GM21576 (cell line): ENCODE data around the gene AFTPH.

Source experiments
- ATAC-seq: cut with Tn5 transposase; IDR thresholded peaks from one replicate; pipeline ENCODE4 v1.9.1; 2021; ENCODE audit warnings: mild to moderate bottlenecking, moderate library complexity; ENCODE audit not compliant: unreplicated experiment

AFTPH gene, protein sequence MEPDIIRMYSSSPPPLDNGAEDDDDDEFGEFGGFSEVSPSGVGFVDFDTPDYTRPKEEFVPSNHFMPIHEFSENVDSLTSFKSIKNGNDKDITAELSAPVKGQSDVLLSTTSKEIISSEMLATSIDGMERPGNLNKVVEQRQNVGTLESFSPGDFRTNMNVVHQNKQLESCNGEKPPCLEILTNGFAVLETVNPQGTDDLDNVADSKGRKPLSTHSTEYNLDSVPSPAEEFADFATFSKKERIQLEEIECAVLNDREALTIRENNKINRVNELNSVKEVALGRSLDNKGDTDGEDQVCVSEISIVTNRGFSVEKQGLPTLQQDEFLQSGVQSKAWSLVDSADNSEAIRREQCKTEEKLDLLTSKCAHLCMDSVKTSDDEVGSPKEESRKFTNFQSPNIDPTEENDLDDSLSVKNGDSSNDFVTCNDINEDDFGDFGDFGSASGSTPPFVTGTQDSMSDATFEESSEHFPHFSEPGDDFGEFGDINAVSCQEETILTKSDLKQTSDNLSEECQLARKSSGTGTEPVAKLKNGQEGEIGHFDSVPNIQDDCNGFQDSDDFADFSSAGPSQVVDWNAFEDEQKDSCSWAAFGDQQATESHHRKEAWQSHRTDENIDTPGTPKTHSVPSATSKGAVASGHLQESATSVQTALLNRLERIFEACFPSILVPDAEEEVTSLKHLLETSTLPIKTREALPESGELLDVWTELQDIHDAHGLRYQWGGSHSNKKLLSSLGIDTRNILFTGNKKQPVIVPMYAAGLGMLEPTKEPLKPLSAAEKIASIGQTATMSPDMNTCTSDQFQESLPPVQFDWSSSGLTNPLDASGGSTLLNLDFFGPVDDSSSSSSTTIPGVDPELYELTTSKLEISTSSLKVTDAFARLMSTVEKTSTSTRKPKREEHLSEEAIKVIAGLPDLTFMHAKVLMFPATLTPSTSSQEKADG

DNA sequence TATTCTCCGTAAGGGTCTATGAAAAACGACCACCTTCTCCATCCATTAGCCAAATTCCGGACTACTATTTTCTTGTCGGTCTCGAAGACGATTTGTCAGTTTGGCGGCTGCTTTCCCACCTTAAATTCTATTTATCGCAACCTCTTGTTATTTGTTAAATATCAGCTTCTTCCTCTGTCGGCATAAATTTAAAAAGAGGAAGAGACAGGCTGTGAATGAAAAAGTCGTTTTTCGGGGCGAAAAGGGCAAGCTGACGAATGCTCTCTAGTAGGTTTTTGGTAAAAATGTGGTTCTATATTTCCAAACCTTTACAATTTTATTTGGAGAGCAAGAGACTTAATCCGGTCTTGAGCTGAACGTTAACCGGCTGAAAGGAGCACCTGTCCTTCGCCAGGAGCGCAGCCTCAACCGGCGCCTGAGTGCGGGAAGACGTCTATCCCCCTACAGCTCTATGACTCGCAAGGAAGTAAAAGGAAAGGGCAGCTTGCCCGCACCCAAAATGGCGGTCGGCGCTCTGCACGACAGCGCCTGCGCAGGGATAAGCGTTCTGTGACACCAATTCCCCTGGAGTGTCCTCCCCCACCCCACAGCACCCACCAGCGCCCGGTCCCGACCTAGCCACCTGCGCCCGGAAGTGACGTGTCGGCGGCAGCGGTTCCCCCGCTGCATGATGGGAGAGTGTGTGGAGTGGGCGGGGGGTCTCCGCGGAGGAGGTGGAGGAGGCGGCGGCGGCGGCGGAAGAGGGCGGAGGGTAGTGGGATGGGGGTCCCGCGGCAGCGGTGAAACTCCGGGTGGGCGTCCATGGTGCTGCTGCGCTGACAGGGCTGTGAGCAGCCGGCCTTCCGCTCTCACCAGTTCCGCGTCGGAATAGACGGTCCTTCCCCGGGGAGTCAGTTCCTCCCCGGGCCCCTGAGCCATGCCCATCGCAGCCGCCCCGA, at the start of gene AFTPH:
Gene AFTPH (plus strand): TSS at position 663 of the 938 bp plus-strand sequence. CDS start 27,147 bp downstream, outside the sequence.
- peak; percentile 77 for ATAC-seq

DNA sequence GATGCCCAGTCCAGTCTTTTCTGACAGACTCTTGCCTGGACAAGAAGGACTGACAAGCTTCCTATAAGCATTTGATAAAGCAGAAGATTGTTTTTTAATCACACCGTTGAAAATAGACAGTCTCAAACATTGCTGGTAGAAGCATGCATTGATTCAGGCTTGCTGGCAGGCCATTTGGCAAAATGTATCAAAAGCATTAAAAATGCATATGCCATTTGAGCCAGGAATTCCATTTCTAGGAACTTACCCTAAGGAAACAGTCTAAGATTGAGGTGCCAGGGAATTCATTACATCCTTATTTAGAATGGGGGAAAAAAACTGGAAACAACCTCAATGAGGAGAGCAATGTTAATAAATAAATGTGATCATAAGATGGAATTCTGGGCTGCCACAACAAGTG, 49.5 kb upstream of the AFTPH start:
- ATAC-seq, result no peak

DNA sequence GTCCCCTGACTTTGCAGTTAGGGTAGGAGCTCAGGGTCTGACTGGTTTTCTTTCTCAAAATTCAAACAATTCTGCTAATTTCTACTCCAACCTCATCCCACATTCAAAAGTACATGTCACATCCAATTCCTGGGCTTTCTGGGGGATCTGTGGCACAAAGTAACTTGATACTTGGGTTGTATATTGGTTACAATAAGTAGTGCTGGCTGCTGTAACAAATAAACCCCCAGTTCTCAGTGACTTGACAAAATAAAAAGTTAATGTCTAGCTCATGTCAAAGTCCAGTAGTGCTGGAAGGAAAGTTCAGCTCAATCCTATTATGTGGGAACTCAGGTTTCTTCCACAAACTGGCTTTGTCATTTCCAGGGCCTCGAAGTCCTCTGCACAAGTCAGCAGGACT, 47.1 kb upstream of the AFTPH start:
- no peak for ATAC-seq

DNA sequence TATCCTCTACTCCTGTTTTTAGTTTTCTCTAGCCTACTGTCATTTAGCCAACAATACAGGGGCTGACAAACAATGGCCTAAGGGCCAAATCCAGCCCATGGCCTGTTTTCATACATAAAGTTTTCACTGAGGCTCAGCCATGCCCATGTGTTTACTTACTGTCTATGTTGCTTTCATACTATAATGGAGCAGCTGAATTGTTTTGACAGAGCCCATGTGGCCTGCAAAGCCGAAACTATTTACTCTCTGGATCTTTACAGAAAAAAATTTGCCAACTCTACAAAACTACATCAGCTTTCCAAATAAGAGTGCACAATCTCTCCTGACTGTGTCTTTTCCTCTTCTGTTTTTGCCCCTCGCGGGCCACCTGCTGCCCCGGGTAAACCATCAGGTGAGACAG, 46.1 kb upstream of the AFTPH start:
- ATAC-seq, result no peak

DNA sequence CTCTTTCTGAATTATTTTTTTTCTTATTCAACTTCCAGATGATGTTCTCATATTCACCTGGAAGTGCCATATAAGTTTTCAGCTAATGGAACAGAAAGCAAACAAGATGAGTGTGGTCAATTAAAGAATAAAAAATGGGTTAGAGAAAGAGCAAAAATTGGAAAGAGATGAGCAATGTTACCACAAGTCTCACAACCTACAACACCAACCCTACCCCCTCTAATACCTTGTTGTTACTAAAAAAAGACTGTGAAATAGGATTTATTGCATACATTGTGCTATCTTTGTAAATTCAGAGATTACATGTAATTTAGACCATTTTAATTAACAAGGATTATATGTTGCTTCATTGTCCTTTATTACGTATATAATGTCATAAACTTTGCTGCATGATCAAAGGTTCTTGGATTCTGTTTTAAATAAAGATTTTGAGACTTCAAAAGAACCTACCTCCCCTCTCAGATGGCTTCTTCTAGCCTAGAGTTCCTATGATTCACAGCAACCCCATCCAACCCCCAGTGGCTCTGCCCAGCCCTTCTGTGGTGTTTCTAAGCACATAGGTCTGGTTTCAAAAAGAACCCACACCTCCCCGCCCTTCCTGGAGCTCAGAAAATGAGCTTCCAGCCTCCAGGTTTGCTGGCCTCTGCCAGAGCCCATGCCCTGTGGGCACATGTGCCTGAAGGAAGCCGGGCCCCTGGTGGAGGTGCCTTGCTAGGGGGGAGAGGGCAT, 45.5 kb upstream of the AFTPH start:
- ATAC-seq, result no peak

DNA sequence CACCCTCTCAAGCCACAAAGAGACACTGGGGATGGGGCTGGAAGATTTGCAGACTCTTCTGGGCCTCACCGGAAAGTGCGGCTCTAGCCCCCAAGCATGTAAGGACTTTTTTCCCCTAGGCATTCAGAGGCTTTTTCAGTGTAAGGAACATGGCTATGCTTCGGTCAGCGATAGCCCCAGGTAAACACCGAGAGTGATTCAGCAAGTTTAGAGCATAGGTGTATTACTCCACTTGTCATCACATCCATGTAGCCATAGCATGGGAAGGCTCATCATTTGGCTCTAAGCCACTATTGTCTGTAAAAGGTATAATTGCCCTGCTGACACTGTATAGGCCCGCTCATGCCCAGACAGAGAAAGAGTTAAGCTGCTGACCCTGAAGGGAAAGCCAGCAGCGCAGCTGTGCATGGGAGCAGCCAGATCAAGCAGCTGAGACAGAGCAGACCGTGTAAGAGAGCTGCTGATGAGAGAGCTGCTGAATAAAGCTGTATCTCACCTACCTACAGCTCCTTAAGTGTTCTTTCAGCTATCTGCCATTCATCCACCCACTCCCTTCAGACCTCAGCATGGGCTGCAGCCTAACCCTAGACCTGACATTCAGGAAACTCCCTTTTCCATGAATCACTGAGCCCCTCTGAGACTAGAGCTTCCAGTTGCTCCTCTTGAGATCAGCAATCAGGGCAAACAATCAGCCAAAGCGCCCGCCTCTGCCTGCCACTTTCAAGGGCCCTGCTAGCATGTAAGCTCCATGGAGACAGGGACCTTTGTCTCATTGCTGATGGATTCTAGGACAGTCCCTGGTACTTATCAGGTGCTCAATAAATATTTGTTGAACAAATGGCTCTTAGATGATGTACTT, 44.6 kb upstream of the AFTPH start:
- ATAC-seq, result no peak

DNA sequence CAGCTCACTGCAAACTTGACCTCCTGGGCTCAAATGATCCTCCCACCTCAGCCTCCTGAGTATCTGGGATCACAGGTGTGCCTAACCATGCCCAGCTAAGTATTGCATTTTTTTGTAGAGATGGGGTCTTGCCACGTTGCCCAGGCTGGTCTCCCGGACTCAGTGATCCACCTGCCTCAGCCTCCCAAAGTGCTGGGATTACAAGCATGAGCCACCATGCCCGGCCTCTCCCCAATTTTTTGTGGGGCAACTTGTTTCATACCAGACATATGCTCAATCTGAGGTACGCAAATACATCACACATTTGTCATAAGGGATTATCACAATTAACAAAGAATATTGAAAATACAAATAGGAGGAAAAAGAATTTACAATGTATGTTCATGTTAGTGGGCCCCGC, 42.5 kb upstream of the AFTPH start:
- no peak for ATAC-seq

DNA sequence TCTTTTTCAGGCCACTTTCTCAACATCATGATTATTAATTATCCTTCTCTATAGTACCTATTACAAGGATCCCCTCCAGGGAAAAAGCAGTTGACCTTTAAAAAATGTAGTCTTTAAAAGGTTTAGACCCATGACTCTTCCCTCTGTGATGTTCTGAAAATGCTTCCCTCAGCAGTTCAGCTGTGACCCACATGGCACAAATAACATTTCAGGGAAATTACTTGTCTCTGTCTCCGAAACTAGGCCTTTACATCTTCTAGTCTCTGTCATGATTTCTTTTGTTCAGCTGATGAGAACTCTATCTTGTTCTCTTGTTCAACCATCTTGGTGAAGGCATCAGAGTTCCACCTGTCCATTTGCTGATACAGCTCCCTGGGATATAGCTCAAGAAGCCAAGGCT, 41.9 kb upstream of the AFTPH start:
- no peak for ATAC-seq

DNA sequence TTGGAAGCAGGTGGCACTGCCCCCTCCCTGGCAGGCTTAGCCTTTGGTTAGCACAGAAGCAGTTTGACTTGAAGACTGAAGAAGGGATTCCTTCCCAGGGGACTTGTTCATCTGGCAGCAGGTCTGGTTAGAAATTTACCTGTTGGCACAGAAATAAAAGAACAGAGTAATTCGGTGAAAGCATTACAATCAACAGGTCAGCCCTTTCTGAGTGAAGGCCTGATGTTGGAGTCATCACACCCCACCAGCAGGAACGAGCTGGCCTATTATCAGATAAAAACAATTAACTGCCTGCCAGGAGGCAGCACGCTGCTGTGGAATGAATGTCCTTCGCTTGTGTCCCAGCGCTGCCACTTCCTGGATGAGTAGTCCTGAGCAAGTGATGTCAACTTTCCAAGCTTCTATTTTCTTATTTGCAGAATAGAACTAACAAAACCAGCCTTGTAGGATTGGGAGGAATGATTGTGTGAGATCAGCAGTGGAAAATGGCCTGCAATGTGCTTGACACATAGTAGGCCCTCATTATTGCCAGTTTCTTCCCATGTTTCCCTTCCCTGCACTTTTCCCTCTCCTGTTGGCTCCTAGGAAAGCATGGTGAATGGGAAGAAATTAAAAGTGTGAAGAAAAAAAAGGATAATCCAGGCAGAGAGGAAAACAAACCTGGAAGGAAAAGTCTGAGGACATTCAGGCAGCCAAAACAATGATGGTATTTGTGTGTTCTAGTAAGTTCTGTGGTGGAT, 41.2 kb upstream of the AFTPH start:
- ATAC-seq, result no peak

DNA sequence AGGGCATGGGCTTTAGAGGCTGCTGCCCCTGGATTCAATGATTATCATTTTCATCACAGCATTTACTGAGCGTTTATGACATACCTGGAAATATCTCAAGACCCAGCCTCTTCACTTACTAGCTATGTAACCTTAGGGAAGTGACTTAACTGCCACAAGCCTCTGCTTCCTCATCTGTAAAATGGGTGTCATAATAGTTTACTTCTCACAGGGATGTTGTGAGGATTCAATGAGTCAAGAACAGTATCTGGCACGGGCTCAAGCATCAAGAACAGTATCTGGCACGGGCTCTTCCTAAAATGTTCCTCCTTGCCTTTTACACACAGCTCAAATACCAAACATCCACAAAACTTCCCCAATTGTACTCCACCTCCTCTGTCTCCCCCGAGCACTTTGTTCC, 38.8 kb upstream of the AFTPH start:
- ATAC-seq, result no peak

DNA sequence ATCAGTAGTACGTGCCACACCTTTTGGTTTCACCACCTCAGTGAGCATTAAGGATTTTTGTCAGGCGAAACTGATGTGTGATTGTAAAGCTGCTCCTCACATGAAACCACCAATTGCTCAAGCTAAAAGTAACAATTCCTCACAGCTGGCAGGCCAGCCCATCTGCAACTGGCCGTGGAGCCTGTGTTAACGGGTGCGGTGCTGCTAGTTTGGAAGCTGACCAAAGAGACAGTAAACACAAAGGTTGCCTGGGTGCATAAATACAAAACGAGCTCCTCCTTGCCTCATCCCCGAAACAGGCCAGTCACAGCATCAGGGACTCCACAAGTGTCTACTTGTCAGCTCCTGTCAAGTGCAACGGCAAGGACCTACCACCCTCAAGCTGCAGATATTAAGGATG, 38.2 kb upstream of the AFTPH start:
- ATAC-seq, result no peak

DNA sequence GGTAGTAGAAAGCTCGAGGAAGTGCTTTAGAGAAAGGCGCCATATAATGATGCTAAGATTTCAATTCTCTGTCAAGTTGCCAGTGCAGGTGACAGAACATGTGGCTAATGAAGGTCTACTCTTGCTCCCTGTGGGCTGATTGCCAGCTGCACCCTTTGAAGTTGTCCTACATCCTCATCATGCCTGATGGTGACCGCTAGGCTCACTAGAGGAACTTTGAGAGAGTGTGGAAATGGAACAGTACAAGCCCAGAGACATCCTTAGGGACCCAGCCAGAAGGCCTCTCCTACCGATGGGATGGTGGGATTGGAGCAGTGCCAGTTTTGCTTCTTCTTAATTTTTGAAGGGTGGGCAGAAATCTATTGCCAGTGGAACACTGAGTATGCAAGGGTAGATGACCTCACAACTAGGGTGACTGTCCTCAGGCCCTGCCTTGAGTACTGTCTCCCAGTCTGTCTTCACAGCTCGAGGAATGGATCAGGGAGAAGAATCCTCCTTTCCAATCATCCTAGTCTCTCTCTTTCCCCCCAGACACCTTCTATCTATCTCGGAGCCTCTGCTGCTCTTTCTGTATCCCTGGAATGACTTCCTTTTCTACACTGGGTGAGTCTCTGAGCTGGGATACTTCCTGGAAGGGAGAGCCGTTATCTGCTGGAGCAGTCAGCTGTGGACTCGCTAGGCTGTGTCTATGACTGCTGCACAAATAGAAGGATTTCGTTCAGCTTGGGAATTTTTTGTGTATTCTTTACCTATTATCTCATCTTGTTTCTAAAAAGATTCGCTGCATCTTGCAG, 36.7 kb upstream of the AFTPH start:
- ATAC-seq, result no peak

DNA sequence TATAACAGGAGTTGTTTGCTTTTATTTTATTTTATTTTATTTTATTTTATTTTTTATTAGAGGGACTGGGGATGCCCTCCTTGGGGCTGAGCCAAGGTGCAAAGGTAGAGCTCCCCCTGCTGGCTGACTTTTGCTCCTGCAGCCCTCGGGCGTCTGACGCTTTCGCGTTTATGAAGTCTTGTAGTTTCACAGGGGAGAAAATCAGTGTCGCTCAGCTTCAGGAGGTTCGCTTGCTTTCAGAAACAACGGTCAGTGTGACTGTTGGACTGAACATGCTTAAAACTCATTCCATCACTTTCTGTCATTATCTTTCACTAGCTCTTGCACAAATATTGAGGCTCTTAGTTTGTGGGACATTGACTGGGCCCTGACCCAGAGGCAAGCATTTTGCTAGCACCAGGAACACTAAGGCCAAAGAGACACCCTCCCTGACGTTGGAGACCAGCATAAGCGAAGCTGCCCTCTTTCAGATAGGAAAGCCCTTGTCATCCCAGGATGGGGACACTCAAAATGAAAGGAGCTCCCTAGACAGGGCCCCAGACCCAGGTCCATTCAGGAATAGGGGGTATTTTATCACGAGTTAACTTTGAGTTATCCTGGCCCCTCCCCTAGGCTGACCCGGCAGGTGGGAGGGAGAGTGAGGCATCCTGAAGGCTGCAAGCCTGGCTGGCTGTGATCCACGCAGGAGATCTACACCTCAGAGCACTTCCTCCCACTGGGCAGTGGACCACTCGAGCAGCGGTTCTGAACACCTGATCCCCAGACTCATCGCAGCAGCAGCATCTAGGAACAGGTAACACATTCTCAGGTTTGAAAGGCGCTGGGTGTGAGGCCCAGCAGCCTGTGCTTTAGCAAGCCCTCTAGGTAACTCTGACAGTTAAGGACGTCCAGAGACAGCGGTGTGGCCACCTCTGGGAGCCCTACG, 35.8 kb upstream of the AFTPH start:
- ATAC-seq, result no peak

DNA sequence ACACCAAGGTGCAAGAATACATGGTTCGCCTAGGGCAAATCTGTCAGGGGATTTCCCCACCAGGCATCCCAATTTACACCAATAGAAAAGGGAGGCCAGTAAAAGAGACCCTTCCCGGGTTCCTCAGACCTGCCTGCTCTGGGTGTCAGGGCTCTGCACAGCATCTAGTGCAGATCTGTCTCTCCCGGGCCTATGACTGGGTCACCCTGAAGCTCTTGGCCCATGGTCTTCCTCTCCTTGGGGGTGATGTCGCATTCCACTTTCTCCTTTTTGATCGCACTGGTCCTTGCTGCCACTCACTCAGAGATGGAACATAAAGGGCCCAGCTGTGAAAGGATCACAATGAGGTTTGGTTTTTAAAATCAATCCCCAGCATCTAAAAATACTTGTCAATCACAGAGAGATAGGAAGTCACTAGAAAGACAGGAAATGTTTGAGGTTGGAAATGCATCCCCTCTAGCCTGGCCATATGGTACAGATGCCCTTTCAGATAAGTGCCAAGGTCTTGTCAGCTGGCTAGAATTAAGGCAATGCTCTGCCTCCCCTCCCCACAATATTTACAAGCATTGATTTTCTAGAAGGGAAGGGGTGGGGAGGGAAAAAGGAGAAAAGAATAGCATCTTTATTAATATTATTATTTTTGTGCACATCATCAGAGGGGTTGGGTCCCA, 34.9 kb upstream of the AFTPH start:
- ATAC-seq, result no peak

DNA sequence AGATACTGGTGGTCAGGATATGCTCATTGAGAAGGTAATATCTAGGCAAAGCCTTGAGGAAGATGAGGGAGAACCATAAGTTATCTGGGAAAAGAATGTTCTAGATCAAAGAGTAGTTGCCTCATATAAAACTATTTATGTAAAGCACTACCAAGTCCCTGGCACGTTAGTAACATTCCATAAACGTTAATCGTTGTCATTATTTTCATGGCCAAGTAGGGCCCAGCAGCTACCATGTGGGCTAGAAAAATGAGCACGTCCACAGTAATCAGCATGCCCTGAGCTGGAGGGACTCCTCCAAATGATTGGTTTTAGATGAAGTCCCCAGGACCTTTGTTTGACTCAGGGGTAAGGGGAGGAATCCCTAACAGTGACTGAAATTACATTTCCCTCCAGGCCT, 32.7 kb upstream of the AFTPH start:
- no peak for ATAC-seq

DNA sequence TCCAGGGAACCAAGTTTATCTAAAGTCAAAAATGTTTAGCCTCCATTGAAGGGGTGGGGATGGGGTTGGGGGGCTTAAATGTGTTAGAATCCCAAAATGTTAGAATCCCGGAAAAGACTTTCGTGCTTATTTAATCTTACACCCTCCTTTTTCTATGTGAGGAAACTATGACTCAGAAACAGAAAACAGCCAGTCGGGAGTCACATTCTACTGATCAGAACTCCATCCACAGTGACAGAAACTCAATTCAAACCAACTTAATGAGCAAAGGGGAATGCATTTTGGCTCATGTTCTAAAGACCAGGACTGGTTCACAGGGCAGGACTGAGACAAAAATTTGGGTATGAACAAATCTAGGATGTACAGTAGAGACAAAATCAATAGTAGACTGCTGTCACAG, 31.9 kb upstream of the AFTPH start:
- no peak for ATAC-seq
